Heart right ventricle (tissue), 16 donors: Measurements from ENCODE around the gene KBTBD3. TPM values are rescaled to one million over a fixed set of nuclear protein-coding genes. Genes with fewer than 3 reads are reported as not detected.

Experiments
- ATAC-seq, 8 donors: fragments of 200-7000 bp; cut with Tn5 transposase; one replicate each; pipeline ENCODE4 v1.9.1; 2020; ENCODE audit warnings: mild to moderate bottlenecking in 8 of 8, moderate library complexity in 8 of 8, moderate number of reproducible peaks in 1 of 8
- DNase-seq, 2 donors: peaks; one replicate each; pipeline ENCODE4 v3.0.0-alpha.2; 2020
- H3K27ac ChIP-seq, 10 donors: fragments of 200-600 bp; sonication (generic) in 2 of 10; one replicate each; pipeline versions ENCODE4 v1.5.0 to v1.8.0; 2020 to 2022; ENCODE audit warnings: mild to moderate bottlenecking in 3 of 10
- H3K27me3 ChIP-seq, 7 donors: fragments of 200-600 bp; one replicate each; pipeline ENCODE4 v1.8.0; 2021 to 2022; ENCODE audit warnings: mild to moderate bottlenecking in 2 of 7
- H3K36me3 ChIP-seq, 9 donors: fragments of 200-600 bp; sonication (generic) in 1 of 9; one replicate each; pipeline versions ENCODE4 v1.5.0 to v1.8.0; 2020 to 2022; ENCODE audit warnings: mild to moderate bottlenecking in 2 of 9
- H3K4me1 ChIP-seq, 9 donors: fragments of 200-600 bp; sonication (generic) in 1 of 9; one replicate each; pipeline versions ENCODE4 v1.5.0 to v1.8.0; 2020 to 2022; ENCODE audit warnings: mild to moderate bottlenecking in 4 of 9
- H3K4me3 ChIP-seq, 10 donors: fragments of 200-600 bp; sonication (generic) in 2 of 10; one replicate each; pipeline versions ENCODE4 v1.5.0 to v1.8.0; 2020 to 2022; ENCODE audit warnings: mild to moderate bottlenecking in 7 of 10, moderate library complexity in 2 of 10
- H3K9me3 ChIP-seq, 11 donors: fragments of 200-600 bp in 10 of 11; sonication (generic) in 2 of 11; one replicate each; pipeline versions ENCODE4 v1.5.0 to v1.8.0; 2013 to 2022; ENCODE audit warnings: mild to moderate bottlenecking in 2 of 11, control low read depth in 1 of 11, moderate library complexity in 1 of 11
- CTCF ChIP-seq, 9 donors: fragments of 200-600 bp; sonication (generic) in 2 of 9; IDR thresholded peaks; one replicate each; pipeline versions ENCODE4 v1.5.0 to v1.8.0; 2021 to 2022; ENCODE audit warnings: antibody characterized with exemption in 9 of 9, mild to moderate bottlenecking in 5 of 9, moderate library complexity in 1 of 9
- WGBS, 2 donors: extraction: QIAGEN DNeasy Blood & Tissue Kit; methylation state at CpG; one replicate each; pipeline ENCODE4 v1.1.7; 2013; ENCODE audit warnings: inconsistent platforms in 1 of 2; 5-methylcytosine and 5-hydroxymethylcytosine counted together
- intact Hi-C, 10 donors: fragments of 100-400 bp; cut with DNase I; formaldehyde crosslinking; loops; one replicate each; pipeline versions ENCODE4 v1.11.1 to v1.14.2; 2022
- long read RNA-seq, 3 donors: library from polyadenylated mRNA; unstranded; transcript quantifications; one replicate each; pipeline ENCODE4 v2.0.0, GENCODE V29; 2020 to 2021
- polyA plus RNA-seq, 2 donors: library from polyadenylated mRNA; stranded (reverse); fragments of 200-250 nt; gene quantifications; one replicate each; pipeline ENCODE4 v1.2.3, GENCODE V29; 2013
- total RNA-seq, 10 donors: library from RNA; stranded (reverse); fragmentation: NEBNext Ultra II Directional in 3 of 10; extraction: Animal tissue kit (Norgen Biotek cat#: 25700) in 3 of 10; gene quantifications; one replicate each; pipeline versions ENCODE4 v1.2.1 to v1.2.4, GENCODE V29; 2021 to 2023
- donor health status: Arrhythmogenic right ventricular cardiomyopathy.
- donor health status: ischemic (EF 13 %, LVEDD 7.1; RV severe dilation, severe dysfunction).
- donor health status: healthy with polysubstance abuse.
- donor health status: DM: no; HTN: yes; CAD: no.
- donor health status: DM: no; HTN: no; CAD: no.
- donor health status: ischemic (EF 25% LVEDD 6.9; RV normal size, moderate dysfunction).
- donor health status: ischemic (EF 25% LVEDD 5.7; RV mildly dilated, moderate dysfunction).
- donor health status: healthy.
- donor health status: DM: yes; HTN: yes; CAD: no.
- donor health status: Ischemic cardiomyopathy.
- donor health status: ischemic (EF 35%, LVEDD 5.7; RV mildly dilated, moderate dysfunction).
- donor health status: nonischemic (EF 11% LVEDD 7.7; RV severe dilation, severe dysfunction).
- donor health status: DM: yes; HTN: yes; CAD: no.
- donor health status: PGD.
- donor health status: ischemic (EF 29% LVEDD 5.4; RV normal size, mild dysfunction).
- donor health status: nonischemic (EF 23%, LVEDD 6.1; RV moderate dilation, normal function).

KBTBD3 gene
- 10 to 100 TPM in 3 of 10 donors, 1 to 10 TPM in 7; 6.3 to 13.8 (median 9.1) TPM for total RNA-seq
- 1 to 10 TPM; 4.2 to 5.0 TPM for polyA plus RNA-seq
- long read RNA-seq, donor 1, transcript KBTBD3-205 (4 exons, 2,682 nt), result minor isoform, 5 of 16 reads
- long read RNA-seq, donor 1, transcript KBTBD3-201 (3 exons, 3,751 nt), result major isoform, 7 of 16 reads
- long read RNA-seq, donor 1, partial matches to known transcripts, result 1 of 16 reads
- long read RNA-seq, donor 1, other reads (novel, unspliced or antisense), result 3 of 16 reads
- long read RNA-seq, donor 2, transcript KBTBD3-205 (4 exons, 2,682 nt), result major isoform, 7 of 11 reads
- long read RNA-seq, donor 2, partial matches to known transcripts, result 1 of 11 reads
- long read RNA-seq, donor 2, other reads (novel, unspliced or antisense), result 0 of 11 reads
- long read RNA-seq, donor 3, transcript KBTBD3-205 (4 exons, 2,682 nt), result major isoform, 5 of 11 reads
- long read RNA-seq, donor 3, partial matches to known transcripts, result 1 of 11 reads
- long read RNA-seq, donor 3, other reads (novel, unspliced or antisense), result 3 of 11 reads

GRCh38 chr11:106076919-106077608, at the start of gene KBTBD3:
KBTBD3 (minus strand) TSS chr11:106077347; CDS start chr11:106059097, 18,250 bp downstream.
- TF ChIP-seq CTCF (IDR thresholded peaks at IDR 0.05), result peak in 5 of 9 donors; percentile 31 to 58 (median 49)
- intact Hi-C loops, result loop anchor here in 8 of 10 donors (1.0 to 5.0 kb wide), 3 partner anchors 54 to 55 kb away; partner anchors contain the start of gene MSANTD4 (in 8 of the 8)
- WGBS, 2 donors, result 0% methylated on average over 37 of the region's 37 CpGs
- ATAC-seq (peak; percentile 98 to 100 (median 98)), DNase-seq (peak; percentile 98 to 99)
- Histone ChIP-seq H3K4me1 (peaks cover 0 to 55% (median 48%) of the 10 kb centered on the region in 9 donors), H3K27me3 (no peaks in the 10 kb centered on the region), H3K9me3 (no peaks in the 10 kb centered on the region), H3K27ac (peak within 1 kb of the TSS; percentile 85 to 99 (median 95)), H3K36me3 (peaks cover 0 to 33% (median 6%) of the 10 kb centered on the region in 9 donors), H3K4me3 (peak within 1 kb of the TSS; percentile 59 to 97 (median 85))

- 55% methylated on average over 6 of the region's 6 CpGs for WGBS, 2 donors
- DNase-seq (no peak), ATAC-seq (no peak)
- H3K27me3 ChIP-seq, result peaks cover 0 to 5% (median 0%) of the 10 kb centered on the region in 7 donors
- no peaks in the 10 kb centered on the region for H3K9me3 ChIP-seq
- H3K4me3 ChIP-seq, result no peak overlapping the region
- H3K4me1 ChIP-seq, result no peaks in the 10 kb centered on the region
- intact Hi-C loops, result no loop called here
- H3K36me3 ChIP-seq, result no peaks in the 10 kb centered on the region
- no peak overlapping the region for H3K27ac ChIP-seq
- no peak for TF ChIP-seq CTCF (IDR thresholded peaks at IDR 0.05)
Observed at GRCh38 chr11:106121570-106122320, 44.6 kb upstream of the KBTBD3 start.

GRCh38 chr11:106105986-106106385, 28.8 kb upstream of the KBTBD3 start:
- Histone ChIP-seq H3K27ac (no peak overlapping the region), H3K4me1 (no peaks in the 10 kb centered on the region), H3K4me3 (no peak overlapping the region), H3K27me3 (no peaks in the 10 kb centered on the region), H3K36me3 (no peaks in the 10 kb centered on the region), H3K9me3 (no peaks in the 10 kb centered on the region)
- no peak for TF ChIP-seq CTCF (IDR thresholded peaks at IDR 0.05)
- ATAC-seq (no peak), DNase-seq (no peak)
- 90 to 92% methylated on average over 6 of the region's 6 CpGs for WGBS, 2 donors
- intact Hi-C loops, result no loop called here

GRCh38 chr11:106101819-106102218, 24.7 kb upstream of the KBTBD3 start:
- intact Hi-C loops, result no loop called here
- no peak overlapping the region for H3K4me3 ChIP-seq
- DNase-seq (no peak), ATAC-seq (no peak)
- no peaks in the 10 kb centered on the region for H3K4me1 ChIP-seq
- no peaks in the 10 kb centered on the region for H3K9me3 ChIP-seq
- H3K27me3 ChIP-seq, result no peaks in the 10 kb centered on the region
- H3K36me3 ChIP-seq, result peaks cover 0 to 30% (median 19%) of the 10 kb centered on the region in 9 donors
- no peak overlapping the region for H3K27ac ChIP-seq
- TF ChIP-seq CTCF (IDR thresholded peaks at IDR 0.05), result no peak
- 87 to 92% methylated on average over 1 of the region's 1 CpG for WGBS, 2 donors
